Lung (tissue), 12 donors: Measurements from ENCODE around the gene NKIRAS2. TPM values are rescaled to one million over a fixed set of nuclear protein-coding genes. Genes with fewer than 3 reads are reported as not detected.

Experiments
- ATAC-seq: fragments of 200-7000 bp; cut with Tn5 transposase; one replicate; pipeline ENCODE4 v1.9.1; 2020; ENCODE audit warnings: moderate number of reproducible peaks; ENCODE audit not compliant: insufficient read depth, low FRiP score
- DNase-seq, 3 donors: peaks; one replicate each; pipeline ENCODE4 v3.0.0-alpha.2; 2013 to 2017
- H3K27ac ChIP-seq, 2 donors: one replicate each; pipeline ENCODE4 v1.5.1; 2013; ENCODE audit warnings: mild to moderate bottlenecking in 2 of 2, moderate library complexity in 2 of 2, control low read depth in 1 of 2, inconsistent platforms in 1 of 2, low read depth in 1 of 2, low read length in 1 of 2
- H3K27me3 ChIP-seq, 3 donors: one replicate each; pipeline ENCODE4 v1.5.1; 2013; ENCODE audit warnings: low read length in 2 of 3; ENCODE audit not compliant: control insufficient read depth in 3 of 3, insufficient read depth in 3 of 3
- H3K36me3 ChIP-seq, 4 donors: one replicate each; pipeline ENCODE4 v1.5.1; 2013; ENCODE audit warnings: low read length in 4 of 4, mild to moderate bottlenecking in 1 of 4, moderate library complexity in 1 of 4; ENCODE audit not compliant: control insufficient read depth in 4 of 4, insufficient read depth in 4 of 4
- H3K4me1 ChIP-seq, 5 donors: one replicate each; pipeline ENCODE4 v1.5.1; 2013; ENCODE audit warnings: low read length in 5 of 5, mild to moderate bottlenecking in 2 of 5, moderate library complexity in 1 of 5; ENCODE audit not compliant: control insufficient read depth in 5 of 5, insufficient read depth in 5 of 5
- H3K4me3 ChIP-seq: one replicate; pipeline ENCODE4 v1.5.1; 2013; ENCODE audit warnings: mild to moderate bottlenecking, control low read depth, moderate library complexity
- H3K9ac ChIP-seq, 2 donors: one replicate each; pipeline ENCODE4 v1.5.1; 2013; ENCODE audit warnings: low read length in 2 of 2, control low read depth in 1 of 2; ENCODE audit not compliant: insufficient read depth in 1 of 2
- H3K9me3 ChIP-seq, 4 donors: one replicate each; pipeline ENCODE4 v1.5.1; 2013; ENCODE audit warnings: low read length in 3 of 4, mild to moderate bottlenecking in 1 of 4, moderate library complexity in 1 of 4; ENCODE audit not compliant: control insufficient read depth in 4 of 4, insufficient read depth in 3 of 4
- CTCF ChIP-seq: IDR thresholded peaks from 2 replicates; pipeline ENCODE4 v1.5.1; 2012; ENCODE audit warnings: mild to moderate bottlenecking; ENCODE audit errors: control extremely low read depth, extremely low read depth
- WGBS, 2 donors: extraction: QIAGEN DNeasy Blood & Tissue Kit; methylation state at CpG; one replicate each; pipeline ENCODE4 v1.1.7; 2013; 5-methylcytosine and 5-hydroxymethylcytosine counted together
- polyA plus RNA-seq, 2 donors: library from polyadenylated mRNA; stranded (reverse); fragments of 200-250 nt; gene quantifications; one replicate each; pipeline ENCODE4 v1.2.1, GENCODE V29; 2013
- total RNA-seq, 2 donors: library from RNA; depleted of rRNA in 1 of 2; stranded (reverse); fragments of >200 nt in 1 of 2; gene quantifications; one replicate each; pipeline ENCODE4 v1.2.1, GENCODE V29; 2014 to 2021
- donor health status: control.
- donor health status: control.
- donor health status: Bipolar disorder and iron deficiency.
- donor health status: healthy.
- donor health status: DM: yes; HTN: yes; CAD: no.

The NKIRAS2 gene
- total and polyA plus RNA-seq, 4 donors, result 29.2 to 44.2 (median 32.3) TPM

- Histone ChIP-seq H3K4me1 (peaks cover 0 to 2% (median 0%) of the 10 kb centered on the region in 5 donors), H3K9ac (no peak overlapping the region), H3K4me3 (no peak overlapping the region), H3K27ac (no peak overlapping the region), H3K27me3 (no peaks in the 10 kb centered on the region), H3K9me3 (no peaks in the 10 kb centered on the region), H3K36me3 (peaks cover 27 to 50% (median 45%) of the 10 kb centered on the region in 4 donors)
- ATAC-seq (no peak), DNase-seq (no peak)
- 94 to 96% methylated on average over 8 of the region's 8 CpGs for WGBS, 2 donors
- TF ChIP-seq CTCF, result no peak
These were observed 34.0 kb upstream of the NKIRAS2 start for GRCh38 chr17:41985919-41986318.

GRCh38 chr17:41986634-41987033 is 33.3 kb upstream of the NKIRAS2 start:
- H3K36me3 ChIP-seq, result peaks cover 30 to 56% (median 43%) of the 10 kb centered on the region in 4 donors

GRCh38 chr17:41987642-41988041 is 32.2 kb upstream of the NKIRAS2 start:
- H3K4me3 ChIP-seq, result no peak overlapping the region
- no peak for TF ChIP-seq CTCF
- H3K9ac ChIP-seq, result no peak overlapping the region
- peaks cover 33 to 57% (median 46%) of the 10 kb centered on the region in 4 donors for H3K36me3 ChIP-seq
- no peaks in the 10 kb centered on the region for H3K9me3 ChIP-seq
- ATAC-seq (no peak), DNase-seq (no peak)
- peaks cover 0 to 2% (median 0%) of the 10 kb centered on the region in 5 donors for H3K4me1 ChIP-seq
- 57 to 83% methylated on average over 3 of the region's 3 CpGs for WGBS, 2 donors
- no peaks in the 10 kb centered on the region for H3K27me3 ChIP-seq
- H3K27ac ChIP-seq, result no peak overlapping the region

More at GRCh38 chr17:41986634-41987033, 33.3 kb upstream of the NKIRAS2 start:
- DNase-seq (no peak), ATAC-seq (no peak)
- H3K9ac ChIP-seq, result no peak overlapping the region
- H3K27me3 ChIP-seq, result no peaks in the 10 kb centered on the region
- WGBS, 2 donors, result 98 to 100% methylated on average over 1 of the region's 1 CpG
- H3K4me3 ChIP-seq, result no peak overlapping the region
- no peaks in the 10 kb centered on the region for H3K9me3 ChIP-seq
- H3K4me1 ChIP-seq, result peaks cover 0 to 2% (median 0%) of the 10 kb centered on the region in 5 donors
- no peak for TF ChIP-seq CTCF
- H3K27ac ChIP-seq, result no peak overlapping the region

GRCh38 chr17:41988418-41988817 is 31.5 kb upstream of the NKIRAS2 start:
- Histone ChIP-seq H3K4me1 (peaks cover 0 to 2% (median 0%) of the 10 kb centered on the region in 5 donors), H3K9ac (no peak overlapping the region), H3K36me3 (peaks cover 36 to 58% (median 46%) of the 10 kb centered on the region in 4 donors), H3K4me3 (no peak overlapping the region), H3K27ac (no peak overlapping the region), H3K27me3 (no peaks in the 10 kb centered on the region), H3K9me3 (no peaks in the 10 kb centered on the region)
- no peak for ATAC-seq
- WGBS, 2 donors, result 96 to 97% methylated on average over 2 of the region's 2 CpGs
- TF ChIP-seq CTCF, result no peak
- no peak for DNase-seq
